Measurements from ENCODE around the gene PLEKHA8.

Gene PLEKHA8

DNA sequence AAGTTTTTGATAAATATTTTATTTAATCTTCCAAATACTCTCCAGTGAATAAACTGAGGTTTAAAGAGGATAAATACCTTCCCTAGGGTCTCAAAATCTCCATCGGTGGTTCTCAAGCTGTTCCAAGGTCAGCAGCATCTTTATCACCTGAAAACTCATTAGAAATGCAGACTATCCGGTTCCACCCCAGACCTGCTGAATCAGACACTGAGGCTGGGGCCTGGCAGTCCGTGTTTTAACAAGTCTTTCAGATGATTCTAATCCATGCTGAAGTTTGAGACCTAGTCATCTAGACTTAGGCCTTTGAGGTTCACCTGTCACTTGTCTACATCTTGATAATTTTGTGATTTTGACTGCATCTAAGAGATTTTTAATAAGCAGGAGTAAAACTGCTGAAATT is 37.5 kb downstream of the PLEKHA8 start:
- TF ChIP-seq GATA3 (IDR thresholded peaks at IDR 0.05; ENCODE audit: low read depth, low read length) (no peak), GATA2 (IDR thresholded peaks at IDR 0.05; ENCODE audit: low read depth, low read length) (no peak)

DNA sequence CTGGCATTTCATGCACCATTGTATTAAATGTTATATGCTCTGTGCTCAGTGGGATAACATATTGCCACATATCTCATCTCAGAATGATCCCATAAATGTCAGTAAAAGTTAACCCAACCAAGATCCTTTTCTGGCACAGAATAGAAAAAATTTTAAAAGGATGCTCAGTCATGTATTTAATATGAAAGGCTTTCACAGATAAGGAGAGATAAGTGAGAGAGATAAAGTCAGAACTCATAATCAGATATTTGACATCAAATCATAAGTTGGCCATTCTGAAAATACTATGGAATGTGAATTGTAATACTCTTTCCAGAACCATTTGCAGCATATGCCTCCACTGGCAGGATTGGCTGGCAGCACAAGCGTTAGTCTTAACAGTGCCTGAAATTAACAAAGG is 38.5 kb downstream of the PLEKHA8 start:
- TF ChIP-seq GATA2 (IDR thresholded peaks at IDR 0.05; ENCODE audit: low read depth, low read length) (no peak), GATA3 (IDR thresholded peaks at IDR 0.05; ENCODE audit: low read depth, low read length) (no peak)

DNA sequence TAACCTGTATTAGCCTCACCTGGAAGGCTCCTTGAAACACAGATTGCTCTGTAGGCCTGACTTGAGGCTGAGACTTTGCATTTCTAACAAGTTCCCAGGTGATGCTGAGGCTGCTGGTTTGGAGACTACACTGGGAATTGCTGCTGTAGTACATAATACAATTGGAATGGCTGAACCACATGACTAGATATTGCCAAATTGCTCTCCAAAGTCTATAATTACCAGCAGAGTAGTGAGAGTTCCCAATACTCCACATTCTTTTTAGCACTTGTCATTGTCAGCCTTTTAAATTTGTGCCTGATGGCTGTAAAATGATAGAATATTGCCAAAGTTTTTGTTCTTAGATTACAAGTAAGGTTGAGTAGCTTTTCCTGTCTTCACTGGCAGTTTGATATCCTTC is 39.9 kb downstream of the PLEKHA8 start:
- TF ChIP-seq GATA2 (IDR thresholded peaks at IDR 0.05; ENCODE audit: low read depth, low read length) (no peak), GATA3 (IDR thresholded peaks at IDR 0.05; ENCODE audit: low read depth, low read length) (no peak)

DNA sequence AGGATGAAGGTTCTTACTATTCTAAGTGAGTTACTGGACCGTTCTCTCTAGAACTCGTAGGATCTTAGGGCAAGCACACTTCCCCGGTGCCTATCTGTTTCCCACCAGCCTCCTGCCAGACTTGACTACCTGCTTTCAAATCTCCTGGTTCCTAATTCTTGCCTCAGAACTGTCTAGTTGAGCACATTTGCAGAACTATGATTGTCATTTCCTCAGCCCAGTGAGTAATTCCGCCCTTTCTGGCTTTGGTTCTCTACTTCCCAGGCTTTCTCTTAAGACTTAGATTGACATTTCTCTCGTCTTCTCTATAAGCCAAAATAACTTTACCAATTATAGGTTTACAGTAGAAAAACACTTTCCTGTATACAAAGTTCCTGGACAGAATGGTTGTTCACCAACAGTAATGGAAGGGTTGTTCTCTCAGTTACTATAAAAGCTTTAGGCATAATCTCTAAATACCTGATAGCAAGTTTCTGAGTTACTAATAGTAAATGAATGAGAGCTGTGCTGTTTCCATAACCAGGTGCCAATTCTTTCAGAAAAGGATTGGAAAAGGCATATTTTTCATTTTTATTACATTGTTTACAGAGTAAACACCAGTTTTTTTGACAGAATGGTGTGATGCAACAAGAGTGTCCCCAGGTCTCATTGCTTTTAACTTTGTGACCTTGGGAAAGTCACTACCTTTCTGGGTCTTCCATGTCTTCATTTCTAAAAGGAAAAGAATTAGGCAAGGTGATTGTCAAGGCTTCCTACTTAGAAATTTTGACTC is 41.1 kb downstream of the PLEKHA8 start:
- TF ChIP-seq GATA3 (IDR thresholded peaks at IDR 0.05; ENCODE audit: low read depth, low read length) (no peak), GATA2 (IDR thresholded peaks at IDR 0.05; ENCODE audit: low read depth, low read length) (no peak)

DNA sequence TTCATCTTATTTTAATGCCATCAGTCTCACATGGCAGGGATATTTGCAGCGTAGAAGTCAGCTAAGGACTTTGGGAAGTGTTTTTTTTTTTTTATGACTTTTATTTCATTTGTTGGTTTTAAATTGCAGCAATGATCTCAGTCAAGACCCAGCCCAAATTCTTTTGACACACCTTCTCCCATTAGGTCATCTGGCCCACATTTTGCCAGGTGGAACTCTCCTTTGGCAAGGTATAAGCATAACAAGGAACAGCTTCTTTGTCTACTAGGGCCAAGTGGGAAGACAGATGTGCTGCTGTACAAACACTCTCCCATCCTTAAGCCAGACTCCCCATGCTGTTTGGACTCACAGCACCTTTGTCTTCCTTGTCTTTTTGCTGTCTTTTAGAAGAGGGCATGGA is 41.8 kb downstream of the PLEKHA8 start:
- no peak for TF ChIP-seq GATA3 (IDR thresholded peaks at IDR 0.05; ENCODE audit: low read depth, low read length)
- no peak for TF ChIP-seq GATA2 (IDR thresholded peaks at IDR 0.05; ENCODE audit: low read depth, low read length)

DNA sequence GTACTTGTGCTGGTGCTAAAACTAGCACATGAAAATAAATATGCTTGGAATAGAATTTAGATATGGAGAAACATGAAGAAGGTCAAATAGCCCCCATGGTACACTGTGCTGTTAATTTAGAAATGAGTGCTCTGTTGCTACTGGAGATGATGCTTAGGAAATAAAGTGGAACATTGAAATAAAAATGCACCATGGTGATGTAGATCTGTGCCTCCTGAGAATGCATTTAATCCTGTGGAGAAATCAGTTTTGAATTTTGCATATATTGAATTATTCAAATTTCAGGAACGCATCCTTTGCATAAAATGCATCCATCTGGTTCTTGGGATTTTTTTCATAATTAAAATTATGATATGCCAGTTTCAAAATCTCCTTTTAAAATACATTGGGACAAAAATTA is 44.5 kb downstream of the PLEKHA8 start:
- TF ChIP-seq GATA2 (IDR thresholded peaks at IDR 0.05; ENCODE audit: low read depth, low read length) (no peak), GATA3 (IDR thresholded peaks at IDR 0.05; ENCODE audit: low read depth, low read length) (no peak)

DNA sequence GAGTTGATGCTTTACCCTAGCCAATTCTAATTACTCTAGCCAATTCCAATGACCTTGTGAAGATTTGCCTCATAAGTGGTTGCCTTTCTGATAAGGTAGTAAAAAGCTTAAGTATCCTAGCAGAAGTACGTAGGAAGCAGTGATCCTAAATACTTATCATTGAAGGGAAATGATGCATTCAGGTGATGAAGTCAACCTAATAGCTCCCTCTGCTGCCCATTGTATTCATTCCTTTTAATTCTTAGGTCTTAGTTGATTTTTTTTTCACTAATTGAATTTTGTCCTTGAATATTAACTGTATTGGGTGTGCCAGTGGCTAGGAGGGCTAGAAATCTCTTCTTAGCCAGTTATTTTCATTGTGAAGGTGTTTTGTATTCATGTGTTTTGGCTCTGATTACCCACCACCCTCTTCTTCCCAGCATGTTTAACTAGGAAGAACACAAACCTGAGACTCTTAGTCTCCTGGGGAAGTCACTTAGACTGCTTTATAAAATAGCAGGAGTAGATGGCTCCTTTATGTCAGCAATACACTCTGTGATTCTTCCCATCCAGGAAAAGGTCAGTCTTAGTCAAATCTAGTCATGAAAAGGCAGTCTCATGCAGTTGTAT is 46.3 kb downstream of the PLEKHA8 start:
- no peak for TF ChIP-seq GATA3 (IDR thresholded peaks at IDR 0.05; ENCODE audit: low read depth, low read length)
- no peak for TF ChIP-seq GATA2 (IDR thresholded peaks at IDR 0.05; ENCODE audit: low read depth, low read length)

DNA sequence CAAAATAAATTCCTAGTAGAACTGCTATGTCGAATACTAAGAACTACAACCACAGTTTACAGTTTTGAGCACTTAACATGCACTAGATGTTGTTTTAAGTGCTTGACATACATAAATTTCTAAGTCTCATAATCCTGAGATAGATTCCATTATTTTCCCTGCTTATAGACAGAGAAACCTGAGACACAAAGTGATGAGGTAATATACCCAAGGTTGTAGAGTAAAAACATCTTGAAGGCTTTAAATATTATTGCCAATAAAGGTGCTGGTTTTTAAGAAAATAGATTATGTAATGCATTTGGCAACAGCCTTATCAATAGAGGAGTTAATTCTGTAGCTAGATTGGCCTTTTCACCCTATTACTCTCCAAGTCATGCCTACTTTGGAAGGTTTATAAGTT is 48.2 kb downstream of the PLEKHA8 start:
- TF ChIP-seq GATA3 (IDR thresholded peaks at IDR 0.05; ENCODE audit: low read depth, low read length) (no peak), GATA2 (IDR thresholded peaks at IDR 0.05; ENCODE audit: low read depth, low read length) (no peak)

DNA sequence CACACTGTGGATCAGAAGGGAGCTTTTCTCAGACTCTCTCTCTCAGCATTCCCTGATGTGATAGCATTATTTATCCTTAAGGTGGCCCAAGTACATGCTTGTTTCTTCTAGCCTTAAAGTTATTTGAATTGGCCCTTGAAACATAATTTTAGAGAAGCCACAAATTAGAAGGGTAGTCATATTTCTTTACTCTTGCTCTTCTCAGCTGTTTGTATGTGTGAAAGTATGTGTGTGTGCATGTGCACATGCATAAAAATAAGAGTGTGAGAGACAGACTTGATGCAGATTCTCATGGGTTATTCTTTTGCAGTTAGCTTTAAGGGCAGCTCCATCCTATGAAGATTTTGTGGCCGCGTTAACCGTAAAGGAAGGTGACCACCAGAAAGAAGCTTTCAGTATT is 50.1 kb downstream of the PLEKHA8 start:
- TF ChIP-seq GATA3 (IDR thresholded peaks at IDR 0.05; ENCODE audit: low read depth, low read length) = no peak
- no peak for TF ChIP-seq GATA2 (IDR thresholded peaks at IDR 0.05; ENCODE audit: low read depth, low read length)

DNA sequence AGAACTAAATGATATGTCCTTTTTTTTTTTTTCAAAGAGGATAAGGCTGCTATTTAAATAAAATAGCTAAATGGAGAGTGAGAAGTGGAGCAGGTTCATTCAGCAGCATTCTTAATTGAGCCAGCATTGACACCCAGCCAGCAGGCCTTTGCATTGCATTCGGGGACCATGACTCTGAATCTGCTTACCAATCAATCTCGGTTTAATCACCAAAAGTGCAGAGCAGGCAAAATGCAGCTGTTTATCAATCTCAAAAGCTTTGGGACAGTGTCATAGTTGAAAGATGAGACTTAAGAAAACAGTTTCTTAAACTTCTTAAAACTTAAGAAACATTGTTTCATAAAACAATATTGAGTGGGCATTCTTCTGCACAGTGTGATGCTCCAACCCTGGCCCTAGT is 51.7 kb downstream of the PLEKHA8 start:
- TF ChIP-seq GATA3 (IDR thresholded peaks at IDR 0.05; ENCODE audit: low read depth, low read length) (no peak), GATA2 (IDR thresholded peaks at IDR 0.05; ENCODE audit: low read depth, low read length) (no peak)

DNA sequence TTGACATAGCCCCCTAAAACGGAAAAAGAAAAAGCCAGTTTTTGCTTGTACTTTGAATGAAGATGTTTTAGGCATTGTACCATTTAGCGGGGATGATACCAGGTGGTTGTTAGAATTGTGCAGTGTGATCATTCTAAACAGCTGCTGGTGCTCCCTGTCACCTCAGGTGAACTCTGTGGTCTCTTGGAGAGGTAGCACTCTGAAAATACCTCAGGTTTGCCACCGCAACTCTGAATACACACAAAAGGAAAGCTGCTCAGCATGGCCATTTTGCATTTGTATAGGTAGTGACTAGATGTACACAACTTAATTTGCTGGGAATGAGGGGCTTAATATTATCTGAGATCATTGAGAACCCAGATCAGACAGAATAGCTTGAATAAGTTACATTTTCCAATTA is 52.6 kb downstream of the PLEKHA8 start:
- TF ChIP-seq GATA2 (IDR thresholded peaks at IDR 0.05; ENCODE audit: low read depth, low read length) = no peak

DNA sequence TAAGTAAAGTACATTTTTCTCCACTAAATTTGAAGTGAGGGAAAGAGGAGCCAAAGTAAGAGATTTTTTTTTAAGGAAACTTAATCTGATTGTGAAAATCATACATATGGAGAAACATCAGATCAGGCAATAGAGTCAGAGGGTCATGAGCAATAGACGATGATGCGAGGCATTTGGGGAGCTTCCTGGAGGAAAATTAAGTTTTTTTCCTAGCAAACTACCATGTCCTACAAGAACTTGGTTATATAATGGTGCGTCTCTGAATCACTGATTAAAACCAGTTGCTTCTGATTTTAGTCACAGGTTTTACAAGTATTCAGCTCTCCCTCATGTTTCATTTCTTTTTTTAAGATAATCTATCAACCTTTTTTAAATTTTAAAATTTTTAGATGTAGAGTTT is 54.5 kb downstream of the PLEKHA8 start:
- no peak for TF ChIP-seq GATA2 (IDR thresholded peaks at IDR 0.05; ENCODE audit: low read depth, low read length)

DNA sequence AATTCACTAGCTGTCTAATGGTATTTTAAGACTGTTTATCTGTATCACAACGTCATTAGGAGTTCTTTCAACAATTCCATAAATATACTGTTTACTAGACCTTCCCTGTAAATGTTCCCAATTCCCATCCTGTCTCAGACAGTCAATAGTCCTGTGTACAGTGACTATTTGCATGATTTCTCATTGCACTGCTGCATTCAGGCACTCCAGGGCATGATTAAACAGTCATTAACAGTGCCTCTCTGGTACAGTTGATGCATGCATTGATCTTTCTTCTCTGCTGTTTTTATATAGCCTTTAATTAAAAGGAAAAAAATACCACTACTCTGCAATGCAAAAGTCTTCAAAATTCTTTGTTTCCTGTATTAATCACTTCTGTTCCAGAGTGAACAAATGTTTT is 55.1 kb downstream of the PLEKHA8 start:
- no peak for TF ChIP-seq GATA2 (IDR thresholded peaks at IDR 0.05; ENCODE audit: low read depth, low read length)
- no peak for TF ChIP-seq GATA3 (IDR thresholded peaks at IDR 0.05; ENCODE audit: low read depth, low read length)

DNA sequence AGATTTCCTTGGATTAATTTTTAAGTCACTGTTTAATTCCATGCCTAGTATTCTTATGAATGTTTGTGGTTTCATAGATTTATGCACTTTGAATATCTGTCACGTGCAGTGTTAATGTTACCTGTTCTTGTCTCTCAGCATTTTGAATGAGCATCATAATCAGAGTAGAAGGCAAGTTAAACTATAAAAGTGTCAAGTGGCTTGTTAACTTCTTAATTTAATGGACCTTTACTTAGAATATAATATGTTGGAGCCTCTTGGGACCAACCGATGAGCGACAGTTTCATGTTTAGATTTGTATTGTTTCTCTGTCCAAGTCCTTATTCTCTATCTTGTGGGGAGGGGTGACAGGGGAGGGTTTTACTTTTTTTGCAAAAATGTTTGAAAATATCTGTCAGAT is 56.0 kb downstream of the PLEKHA8 start:
- TF ChIP-seq GATA3 (IDR thresholded peaks at IDR 0.05; ENCODE audit: low read depth, low read length) (no peak), GATA2 (IDR thresholded peaks at IDR 0.05; ENCODE audit: low read depth, low read length) (no peak)

DNA sequence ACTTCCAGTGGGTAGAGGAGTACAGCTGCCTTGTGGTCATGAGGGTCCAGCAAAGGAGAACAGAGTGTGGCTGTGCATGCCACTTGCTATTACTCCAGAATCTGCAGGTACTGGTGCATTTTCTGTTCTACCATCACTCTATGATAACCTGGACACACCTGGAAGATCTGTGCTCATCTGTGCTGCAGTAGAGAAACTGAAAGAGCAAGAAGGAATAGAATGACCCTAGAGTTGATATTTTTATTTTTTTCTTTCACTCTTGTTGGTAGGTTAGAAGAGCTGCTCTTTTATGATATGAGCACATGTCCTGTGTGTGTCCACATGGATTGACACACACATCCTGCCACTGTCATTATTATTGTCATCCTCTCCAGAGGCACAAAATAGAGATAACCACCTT is 58.3 kb downstream of the PLEKHA8 start:
- TF ChIP-seq GATA3 (IDR thresholded peaks at IDR 0.05; ENCODE audit: low read depth, low read length) (no peak), GATA2 (IDR thresholded peaks at IDR 0.05; ENCODE audit: low read depth, low read length) (no peak)
